GM10847 (cell line): ENCODE data around the gene NHLH2.

Experiments
- POLR2A ChIP-seq: IDR thresholded peaks from 2 replicates; pipeline ENCODE4 v1.6.1; 2011; ENCODE audit not compliant: insufficient read length; ENCODE audit errors: extremely low read depth

Gene NHLH2

DNA sequence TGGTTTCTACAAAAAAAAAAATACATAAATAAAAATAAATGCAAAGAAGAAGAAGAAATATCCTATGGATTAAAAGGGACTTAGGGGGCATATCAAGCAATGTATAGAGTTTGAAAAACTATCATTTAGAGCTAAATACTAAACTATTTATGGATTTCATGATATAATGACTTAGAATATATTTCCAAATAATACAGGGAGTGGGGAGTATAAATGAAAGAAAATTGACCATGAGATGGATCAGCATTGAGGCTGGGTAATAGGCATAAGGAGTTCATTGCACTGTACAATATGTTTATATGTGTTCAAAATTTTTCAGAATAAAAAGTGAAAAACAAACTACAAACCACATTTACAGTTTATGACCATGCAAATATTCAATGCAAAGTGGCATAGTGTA is 18.8 kb downstream of the NHLH2 start:
- TF ChIP-seq POLR2A, result no peak

DNA sequence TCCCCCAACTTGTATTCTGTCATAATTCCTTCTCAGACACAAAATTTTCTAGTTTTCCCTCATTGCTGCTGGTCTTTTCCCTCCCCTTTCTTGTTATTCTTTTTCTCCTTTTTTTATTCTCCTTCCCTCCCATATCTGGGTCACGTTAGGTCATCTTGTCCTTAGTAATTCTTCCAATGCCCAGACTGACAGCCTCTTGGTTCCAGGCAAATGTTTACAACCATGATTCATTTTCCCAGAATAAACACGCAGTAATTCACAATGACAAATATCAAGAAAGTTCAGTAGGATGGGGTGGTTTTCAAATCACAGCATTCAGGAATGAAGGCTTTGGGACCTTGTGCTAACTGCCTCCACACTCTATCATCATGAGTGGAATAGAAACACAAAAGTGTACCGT is 25.2 kb downstream of the NHLH2 start:
- TF ChIP-seq POLR2A, result no peak

DNA sequence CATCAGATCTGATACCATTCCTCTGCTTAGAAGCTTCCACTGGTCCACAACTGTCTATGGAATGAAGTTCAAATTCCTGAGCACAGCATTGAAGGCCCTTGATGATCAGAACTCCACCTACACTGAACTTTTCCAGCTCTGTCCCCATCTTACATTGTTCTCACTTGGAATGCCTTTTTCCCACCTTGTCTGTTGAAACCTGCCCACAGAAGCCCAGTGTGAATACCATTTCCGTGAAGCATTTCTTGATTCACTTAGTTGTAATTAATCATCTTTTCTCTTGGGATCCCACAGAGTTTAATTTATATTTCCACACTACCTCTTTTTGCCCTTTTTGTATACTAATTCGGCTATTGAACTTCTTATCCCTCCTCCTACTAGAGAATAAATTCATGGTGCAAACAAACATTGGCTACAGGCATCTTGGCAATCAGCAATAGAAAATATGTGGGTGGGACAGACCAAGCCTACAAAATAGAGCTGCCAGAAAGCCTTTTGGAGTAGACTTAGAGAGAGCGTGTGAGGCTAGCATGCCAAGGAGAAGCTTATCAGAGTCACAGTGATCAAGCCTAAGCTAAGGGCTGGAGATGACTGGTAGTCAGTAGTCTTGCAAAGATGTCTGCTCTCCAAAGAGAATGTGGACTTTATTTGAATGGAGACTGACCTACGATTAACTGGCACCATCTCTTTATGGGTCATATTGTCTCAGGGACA is 26.1 kb downstream of the NHLH2 start:
- TF ChIP-seq POLR2A, result no peak

DNA sequence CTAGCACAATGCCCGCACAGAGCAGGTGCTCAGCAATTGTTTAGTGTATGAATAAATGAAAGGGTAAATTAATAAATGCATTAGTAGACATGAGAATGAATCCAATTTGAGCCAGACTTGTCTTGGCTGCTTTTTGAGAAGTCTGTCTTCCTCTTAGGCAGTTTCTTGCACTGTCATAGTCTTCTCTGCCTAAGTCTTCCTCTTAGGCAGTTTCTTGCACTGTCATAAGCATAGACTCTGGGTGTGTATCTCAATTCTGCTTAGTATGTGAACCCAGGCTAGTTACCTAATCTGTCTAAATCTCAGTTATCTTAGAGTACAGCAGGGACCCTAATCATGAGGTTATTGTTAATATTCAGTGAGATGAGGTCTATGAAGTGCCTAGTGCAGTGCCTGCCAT is 27.2 kb downstream of the NHLH2 start:
- no peak for TF ChIP-seq POLR2A

GRCh38 chr1:115811140-115811828 is 29.6 kb downstream of the NHLH2 start:
- TF ChIP-seq POLR2A, result no peak

DNA sequence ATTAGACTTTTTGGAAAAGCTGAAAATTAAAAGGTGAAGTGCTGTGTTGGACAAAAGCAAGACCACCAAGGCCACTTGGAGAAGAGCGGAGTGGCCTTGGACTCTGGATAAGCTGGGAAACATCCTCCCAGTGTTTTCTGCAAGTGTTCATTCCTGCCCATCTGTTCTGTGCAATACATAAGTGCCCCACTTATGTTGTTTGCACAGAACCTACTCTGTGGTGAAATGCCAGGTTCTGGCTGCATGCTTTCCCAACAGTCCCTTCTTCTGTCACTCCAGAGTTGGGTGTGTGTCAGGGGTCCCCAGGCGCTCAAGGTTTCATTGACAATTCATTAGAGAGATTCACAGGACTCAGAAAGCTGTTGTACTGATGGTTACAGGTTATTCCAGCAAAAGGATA is 30.3 kb downstream of the NHLH2 start:
- no peak for TF ChIP-seq POLR2A

- no peak for TF ChIP-seq POLR2A
Measured at GRCh38 chr1:115809847-115810246, 31.1 kb downstream of the NHLH2 start.

DNA sequence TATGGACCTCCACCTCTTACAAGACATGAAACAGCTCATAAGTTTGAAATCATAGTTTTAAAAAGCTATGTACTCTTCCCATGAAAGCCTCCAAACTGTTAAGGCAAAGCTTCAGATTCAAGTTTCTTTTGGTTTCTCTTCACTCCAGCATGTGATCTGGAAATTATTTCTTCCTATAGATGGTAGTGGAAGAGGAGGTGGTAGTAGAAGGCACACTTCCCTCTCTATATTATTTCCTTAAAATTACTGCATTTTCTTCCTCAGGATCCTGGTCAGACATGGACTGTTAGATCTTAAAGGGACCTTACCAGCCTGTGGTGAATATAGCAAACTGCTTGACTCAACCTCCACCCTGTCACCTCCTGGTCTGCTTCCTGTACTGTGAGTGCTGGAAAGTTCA is 31.9 kb downstream of the NHLH2 start:
- TF ChIP-seq POLR2A, result no peak

- TF ChIP-seq POLR2A, result no peak
Measured at GRCh38 chr1:115807723-115808122, 33.2 kb downstream of the NHLH2 start.

DNA sequence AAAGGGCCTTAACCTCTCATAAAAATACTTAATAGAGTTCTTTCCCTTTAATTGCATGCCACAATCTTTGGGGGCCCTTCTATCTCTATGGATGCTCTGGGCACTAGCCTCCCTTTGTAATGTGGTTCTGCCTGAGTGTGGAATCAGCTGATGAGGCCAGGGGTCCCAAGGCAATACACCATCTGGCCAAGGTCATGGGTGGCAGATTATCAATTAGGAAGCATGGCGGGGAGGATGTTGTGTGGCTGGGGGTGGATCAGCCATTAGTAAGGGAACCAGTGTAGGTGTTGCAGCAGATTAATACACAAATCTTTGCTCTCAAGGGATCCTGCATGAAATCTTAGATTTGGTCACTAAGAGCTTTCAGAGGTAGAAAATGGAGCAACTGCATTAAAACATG is 35.3 kb downstream of the NHLH2 start:
- TF ChIP-seq POLR2A, result no peak

GRCh38 chr1:115802416-115802815 is 38.5 kb downstream of the NHLH2 start:
- no peak for TF ChIP-seq POLR2A

- TF ChIP-seq POLR2A, result no peak
Measured at GRCh38 chr1:115797486-115797885, 43.4 kb downstream of the NHLH2 start.

DNA sequence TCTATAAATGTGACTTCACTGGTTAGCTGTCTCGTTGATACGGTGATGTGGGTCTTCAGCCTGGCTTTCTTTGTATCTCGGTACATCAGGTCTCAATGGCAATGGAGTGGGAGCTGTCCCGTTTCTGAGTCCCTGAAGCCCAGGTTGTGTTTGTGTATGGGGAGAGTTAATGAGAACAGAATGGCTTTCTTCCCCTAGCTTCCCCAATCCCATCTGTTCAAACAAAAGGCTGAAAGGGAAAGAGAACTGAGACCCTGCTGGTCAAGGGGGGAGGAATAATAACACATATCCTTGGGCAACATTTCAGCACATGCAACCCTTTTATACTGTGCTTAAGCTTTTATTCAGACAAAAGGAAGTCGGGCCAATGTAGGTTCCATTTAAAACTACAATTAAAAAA is 44.0 kb downstream of the NHLH2 start:
- no peak for TF ChIP-seq POLR2A

DNA sequence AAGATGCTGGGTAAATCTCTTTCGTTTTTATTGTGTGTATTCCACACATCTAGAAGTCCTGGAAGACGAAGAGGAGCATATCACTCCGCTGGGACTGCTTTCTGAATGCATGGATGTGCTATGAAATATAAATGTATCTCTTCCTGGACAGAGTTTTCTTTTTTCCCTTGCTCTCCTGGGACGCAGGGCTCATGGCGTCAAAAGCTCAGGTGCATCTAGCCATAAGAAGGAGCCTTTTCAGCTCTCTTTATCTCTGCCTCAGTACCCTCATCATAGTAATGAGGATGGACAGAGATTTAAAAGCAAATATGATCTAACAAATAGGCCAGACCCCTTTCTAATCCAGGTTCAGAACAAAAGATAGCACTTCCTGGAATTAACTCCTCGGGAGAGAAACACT is 44.9 kb downstream of the NHLH2 start:
- TF ChIP-seq POLR2A, result no peak

GRCh38 chr1:115794976-115795639 is 45.8 kb downstream of the NHLH2 start:
- no peak for TF ChIP-seq POLR2A

DNA sequence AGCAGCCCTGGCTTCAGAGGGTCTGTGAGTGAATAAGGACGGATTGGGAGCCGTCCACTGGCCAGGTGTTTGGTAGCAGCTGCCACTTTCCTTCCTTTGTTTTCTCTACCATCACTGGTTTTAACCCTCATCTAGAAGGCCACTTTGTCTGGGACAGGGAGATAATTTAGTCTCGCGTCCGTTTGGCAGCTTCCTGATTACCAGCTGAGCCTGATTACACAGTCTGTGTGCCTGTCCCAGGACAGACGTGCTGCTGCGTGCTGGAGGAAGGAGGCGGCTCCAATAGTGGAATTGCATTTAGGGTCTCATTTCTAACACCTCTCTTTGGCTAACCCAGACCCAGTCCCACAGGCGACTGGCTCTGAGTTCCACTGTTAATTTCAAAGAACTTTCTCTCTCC is 47.8 kb downstream of the NHLH2 start:
- TF ChIP-seq POLR2A, result no peak
